Activated CD4-positive, CD25-positive, alpha-beta regulatory T cell (primary cell): ENCODE results near the gene NOL12.
A peak's percentile ranks its signal among the peaks of the same experiment; 100 is the strongest.
"Not testable (repeated sequence)": the region's sequence is repeated elsewhere in the genome, so short reads cannot be mapped to it uniquely, and the experiment has no call there.

ENCODE experiments used
- DNase-seq, 4 experiments: peaks; one replicate each; lab custom pipeline; 2025; lab: John Stamatoyannopoulos, UW

Gene NOL12, protein sequence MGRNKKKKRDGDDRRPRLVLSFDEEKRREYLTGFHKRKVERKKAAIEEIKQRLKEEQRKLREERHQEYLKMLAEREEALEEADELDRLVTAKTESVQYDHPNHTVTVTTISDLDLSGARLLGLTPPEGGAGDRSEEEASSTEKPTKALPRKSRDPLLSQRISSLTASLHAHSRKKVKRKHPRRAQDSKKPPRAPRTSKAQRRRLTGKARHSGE

DNA sequence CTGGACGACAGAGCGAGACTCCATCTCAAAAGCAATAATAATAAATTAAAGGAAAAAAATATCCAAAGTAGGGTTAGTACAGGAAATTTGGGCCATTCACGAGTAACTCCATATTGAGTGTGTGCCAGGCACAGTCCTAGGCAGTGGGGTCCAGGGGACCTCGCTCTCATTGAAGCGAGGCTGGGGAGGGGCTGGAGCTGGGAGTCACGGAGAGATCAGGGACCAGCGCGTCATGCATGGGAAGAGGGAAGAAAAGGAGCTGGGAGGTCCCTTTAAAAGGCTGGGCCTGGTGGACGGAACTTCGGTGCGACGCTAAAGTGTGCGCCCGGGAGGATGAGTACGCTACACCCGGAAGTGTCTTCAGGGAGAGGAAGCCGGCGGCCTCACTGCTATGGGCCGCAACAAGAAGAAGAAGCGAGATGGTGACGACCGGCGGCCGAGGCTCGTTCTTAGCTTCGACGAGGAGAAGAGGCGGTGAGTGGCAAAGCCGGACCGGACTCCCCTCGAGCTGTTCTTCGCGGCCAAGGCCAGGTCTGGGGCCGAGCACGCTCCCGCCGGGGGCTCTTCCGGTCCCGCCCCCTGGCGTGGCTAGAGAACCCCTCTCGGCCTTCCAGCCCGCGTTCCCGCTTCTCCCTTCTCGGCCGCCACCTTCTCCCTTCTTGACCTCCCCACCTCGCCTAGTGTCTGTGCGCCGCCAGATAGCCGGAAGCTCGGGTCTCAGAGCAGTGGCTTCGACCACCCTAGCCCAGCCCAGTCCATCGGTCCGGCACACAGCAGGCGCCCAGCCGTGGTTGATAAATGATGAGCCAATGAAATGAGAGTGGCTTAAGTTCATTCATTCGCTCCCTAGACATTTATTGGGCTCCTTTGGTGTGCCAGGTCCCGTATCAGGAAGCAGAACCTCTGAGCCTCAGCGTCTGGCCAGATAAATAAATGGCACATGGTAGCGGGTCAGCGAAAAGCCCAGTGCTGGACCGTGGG lies at the start of gene NOL12:
Gene NOL12, plus strand, starts transcription at position 342 of the 981 bp plus-strand sequence. Its CDS starts 50 bp downstream, at position 392.
- peak; percentile 39 to 49 (median 45) for DNase-seq

DNA sequence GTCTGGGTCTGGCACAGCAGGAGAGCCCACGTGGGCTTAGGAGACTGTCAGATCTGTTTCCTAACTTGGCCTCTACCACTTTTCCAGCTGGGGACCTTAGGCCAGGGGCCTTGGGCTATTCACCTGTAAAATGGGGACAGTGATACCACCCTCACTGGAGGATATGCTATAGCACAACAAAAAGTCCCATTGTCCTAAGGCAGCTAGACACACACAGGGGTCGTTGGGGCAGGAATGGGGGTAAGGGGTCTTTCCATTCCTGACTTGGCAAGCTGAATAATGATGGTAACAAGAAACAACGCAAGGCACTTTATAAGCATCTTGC lies 49.2 kb upstream of the NOL12 start:
- no peak for DNase-seq

DNA sequence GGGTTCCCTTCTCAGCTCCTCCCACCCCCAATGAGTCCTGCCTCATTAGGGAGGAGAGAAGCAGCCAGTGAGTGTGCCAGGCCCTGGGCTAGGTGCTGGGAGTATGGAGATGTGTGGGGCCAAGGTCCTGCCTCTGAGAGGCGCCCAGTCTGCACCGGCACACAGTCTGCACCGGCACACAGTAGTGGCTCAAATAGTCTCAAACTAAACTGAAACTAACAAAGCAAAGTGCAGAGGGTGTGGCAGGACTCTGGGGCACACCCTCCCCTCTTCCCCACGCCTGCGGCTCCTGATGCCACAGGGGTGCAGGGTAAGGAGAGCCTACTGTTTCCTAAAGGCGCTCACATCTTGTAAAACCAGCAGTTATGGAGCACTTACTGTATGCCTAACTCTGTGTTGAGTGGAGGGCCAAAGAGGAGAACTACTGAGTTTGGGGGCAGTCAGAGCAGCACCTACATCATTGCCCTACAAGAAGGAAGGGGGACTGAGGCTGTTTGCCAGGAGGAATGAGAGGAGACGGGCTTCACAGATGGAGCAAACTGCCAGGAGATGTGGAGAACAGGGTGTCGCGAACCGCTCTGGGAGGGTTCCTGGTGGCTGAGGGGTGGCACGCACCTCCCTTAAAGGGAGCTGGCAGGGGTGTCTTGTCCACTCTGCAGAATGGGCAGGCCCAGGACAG lies 47.6 kb upstream of the NOL12 start:
- no peak for DNase-seq

DNA sequence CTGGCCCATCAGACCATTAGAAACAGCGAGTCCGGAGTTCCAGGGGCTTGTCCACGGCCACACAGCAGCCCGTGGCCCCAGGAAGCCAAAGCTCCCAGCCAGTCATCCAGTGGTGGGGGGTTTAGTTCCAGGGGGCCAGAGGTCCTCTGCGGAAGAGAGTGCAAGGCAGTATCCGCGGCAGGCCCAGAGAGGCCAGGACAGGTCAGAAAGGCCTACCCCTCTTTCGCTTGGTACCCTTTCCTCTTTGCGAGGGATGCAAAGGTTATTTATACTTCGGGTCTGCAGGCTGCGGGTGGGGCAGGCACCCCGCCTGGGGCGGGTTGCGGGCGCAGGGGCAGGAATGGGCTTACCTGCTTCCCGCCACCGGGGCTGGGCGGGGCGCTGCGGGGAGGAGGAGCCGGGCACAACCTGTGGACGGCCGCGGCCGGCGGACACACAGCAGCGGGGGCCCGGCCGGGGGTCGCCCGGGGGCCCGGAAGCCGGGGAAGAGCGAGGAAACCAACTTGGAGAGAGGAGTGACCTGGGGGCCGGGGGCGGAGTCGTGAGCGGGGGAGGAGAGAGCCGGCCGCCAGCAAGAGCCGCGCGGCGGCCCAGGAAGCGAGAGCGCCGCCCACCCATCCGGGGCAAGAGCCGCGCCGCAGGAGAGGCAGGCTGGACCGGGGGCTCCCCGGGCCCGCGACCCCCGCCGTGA lies 46.9 kb upstream of the NOL12 start, which contains the start of gene SH3BP1:
Gene SH3BP1, plus strand, starts transcription at position 600 of the 691 bp plus-strand sequence. CDS start 119 bp downstream, outside the sequence.
- peak; percentile 21 to 35 (median 26) for DNase-seq

DNA sequence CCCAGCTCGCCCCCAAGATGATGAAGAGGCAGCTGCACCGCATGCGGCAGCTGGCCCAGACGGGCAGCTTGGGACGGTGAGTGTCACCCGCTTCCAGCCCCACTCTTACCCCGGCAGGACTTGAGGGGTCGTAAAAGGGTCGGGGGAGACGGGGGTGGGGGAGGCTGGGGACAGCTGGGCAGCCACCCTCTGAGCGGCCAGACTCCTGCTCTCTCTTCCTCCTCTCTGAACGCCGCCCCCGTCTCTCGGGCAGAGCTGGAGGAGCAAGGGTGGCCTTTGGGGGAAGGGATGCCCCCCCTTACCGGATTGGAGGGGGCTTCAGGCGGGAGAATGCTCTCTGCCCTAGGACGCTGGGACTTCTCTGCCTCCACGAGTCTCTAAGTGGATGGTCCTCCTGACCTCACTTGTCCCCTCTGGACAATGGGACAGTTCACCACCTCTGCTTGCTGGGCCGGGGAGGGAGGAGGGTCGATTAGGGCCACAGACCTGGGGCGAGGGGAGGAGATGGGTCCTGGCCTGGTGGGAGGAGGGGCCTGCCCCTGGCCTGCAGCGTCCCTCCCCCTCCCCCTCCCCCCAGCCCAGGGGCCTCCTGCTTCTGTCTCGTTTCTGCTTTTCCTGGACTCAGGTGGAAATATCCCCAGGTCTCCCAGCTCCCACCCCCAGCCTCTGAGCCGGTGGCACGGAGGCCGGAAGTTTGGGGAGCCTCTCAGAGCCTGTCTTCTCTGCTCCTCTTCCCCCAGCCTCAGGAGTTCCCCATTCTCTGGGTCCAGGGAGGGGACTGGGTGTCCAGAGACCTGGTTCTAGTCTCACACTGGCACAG lies 46.2 kb upstream of the NOL12 start:
- DNase-seq: no peak

DNA sequence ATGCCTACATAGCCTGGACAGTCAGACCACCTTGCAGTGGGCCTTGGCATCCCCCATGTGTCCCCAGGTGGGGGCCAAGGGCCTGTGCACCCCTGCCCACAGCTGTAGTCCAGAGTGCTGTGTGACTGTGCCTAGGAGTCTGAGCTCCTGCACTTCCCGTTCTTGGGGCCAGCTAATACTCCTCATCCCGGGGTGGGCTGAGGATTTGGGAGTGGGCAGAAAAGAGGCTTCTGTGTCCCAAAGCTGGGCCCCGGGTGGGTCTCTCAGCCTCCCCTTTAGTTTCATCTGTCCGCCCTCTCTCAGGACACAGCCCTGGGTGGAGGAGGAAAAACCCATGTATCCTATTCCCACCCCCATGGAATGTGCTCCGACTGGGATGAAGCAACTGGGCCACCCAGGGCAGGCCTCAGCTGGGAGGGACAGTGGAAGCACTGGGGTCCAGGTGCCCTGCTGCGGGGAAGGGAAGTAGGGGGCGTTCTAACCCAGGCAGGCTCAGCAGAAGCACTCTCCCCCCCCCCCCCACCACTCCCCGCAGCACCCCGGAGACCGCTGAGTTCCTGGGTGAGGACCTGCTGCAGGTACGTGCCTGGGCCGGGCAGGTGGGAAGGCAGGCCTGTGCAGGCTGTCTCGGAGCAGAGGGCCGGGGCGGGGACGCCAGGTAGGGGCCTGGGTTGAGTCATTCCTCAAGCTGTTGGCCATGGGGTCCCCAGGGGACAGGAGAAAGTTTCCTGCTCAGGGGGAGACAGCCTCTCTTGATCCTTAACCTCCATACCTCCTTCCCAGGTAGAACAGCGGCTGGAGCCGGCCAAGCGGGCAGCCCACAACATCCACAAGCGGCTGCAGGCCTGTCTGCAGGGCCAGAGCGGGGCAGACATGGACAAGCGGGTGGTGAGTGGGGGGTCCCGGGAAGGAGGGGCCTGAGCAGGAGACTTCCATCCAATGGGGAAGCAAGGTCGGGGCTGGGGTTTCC lies 45.3 kb upstream of the NOL12 start:
- peak in 2 of 4 experiments; percentile 19 to 20 for DNase-seq

DNA sequence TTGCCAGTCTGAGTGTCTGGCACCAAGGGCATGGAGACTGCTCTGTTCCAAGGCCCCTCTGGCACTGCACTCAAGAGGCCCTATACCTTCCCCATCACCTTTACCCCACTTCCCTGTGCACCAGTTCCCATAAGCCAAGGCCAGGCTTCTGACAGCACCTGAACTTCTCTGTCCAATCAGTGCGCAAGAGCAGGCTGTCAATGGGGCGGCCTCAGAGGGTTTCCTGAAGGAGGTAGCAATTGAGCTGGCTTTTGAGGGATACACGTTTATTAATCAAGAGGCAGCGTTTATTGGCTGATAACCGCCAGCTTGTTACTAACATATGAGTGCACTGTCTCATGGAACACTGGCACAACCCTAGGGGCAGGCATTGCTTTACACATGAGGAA lies 44.6 kb upstream of the NOL12 start:
- DNase-seq: no peak

DNA sequence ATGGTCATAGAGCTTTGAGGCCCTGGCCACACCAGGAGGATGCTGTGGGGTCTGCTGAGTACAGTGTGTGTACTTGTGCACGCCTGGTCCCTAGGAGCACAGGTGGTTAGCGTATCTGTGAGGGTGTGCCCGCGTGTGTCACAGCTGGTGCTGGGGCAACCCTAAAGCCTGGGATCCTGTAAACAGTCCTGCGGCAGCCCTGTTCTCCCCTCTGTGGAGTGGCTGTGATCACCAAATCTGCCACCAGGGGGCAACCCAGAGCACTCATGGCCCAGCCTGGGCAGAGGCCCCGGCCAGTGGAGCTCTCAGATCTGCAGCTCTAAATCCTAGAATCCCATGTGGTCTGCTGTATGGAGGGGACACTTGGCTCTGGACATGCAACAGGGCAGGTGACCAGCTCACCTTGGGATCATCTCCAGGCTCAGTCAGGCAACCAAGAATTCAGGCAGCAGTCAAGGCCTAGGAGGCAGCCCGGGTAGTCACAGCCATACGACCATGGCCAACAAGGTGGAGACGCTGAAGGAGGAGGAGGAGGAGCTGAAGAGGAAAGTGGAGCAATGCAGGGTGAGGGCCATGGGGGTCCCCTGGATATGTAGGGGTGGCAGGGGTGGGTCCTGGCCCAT lies 42.8 kb upstream of the NOL12 start:
- DNase-seq: peak; percentile 70 to 92 (median 79)

DNA sequence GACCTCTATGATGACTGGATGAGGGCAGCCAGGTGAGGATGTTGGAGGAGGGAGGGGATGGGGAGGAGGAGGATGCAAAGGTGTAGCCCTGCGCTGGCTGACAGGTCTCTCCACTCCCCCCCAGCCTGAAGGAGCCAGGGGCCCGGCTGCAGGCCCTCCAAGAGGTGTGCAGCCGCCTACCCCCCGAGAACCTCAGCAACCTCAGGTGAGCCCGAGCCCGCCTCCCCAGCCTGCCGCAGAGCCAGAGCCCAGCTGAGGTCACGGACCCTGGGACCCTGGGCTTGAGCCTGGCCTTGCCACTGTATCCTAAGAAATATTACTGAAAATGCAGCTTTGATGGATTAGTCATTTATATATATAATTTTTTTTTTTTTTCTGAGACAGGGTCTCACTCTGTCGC lies 38.8 kb upstream of the NOL12 start:
- no peak for DNase-seq

DNA sequence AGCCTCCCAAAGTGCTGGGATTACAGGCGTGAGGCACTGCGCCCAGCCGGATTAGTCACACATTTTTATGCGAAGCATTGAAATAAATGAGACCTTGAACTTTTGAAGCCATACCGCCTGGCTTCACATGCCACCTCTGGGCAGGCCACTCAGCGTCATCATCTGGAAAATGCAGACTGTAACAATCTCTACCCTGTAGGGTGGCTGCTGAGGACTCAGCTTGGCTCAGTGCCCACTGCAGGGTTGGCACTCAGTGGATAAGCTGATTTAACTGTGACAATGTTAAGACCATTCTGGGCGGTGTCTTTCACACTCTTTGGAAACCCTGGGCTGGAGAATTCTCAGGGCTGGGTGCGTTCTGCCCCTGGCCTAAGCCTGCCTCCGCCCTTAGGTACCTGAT lies 38.2 kb upstream of the NOL12 start:
- no peak for DNase-seq

DNA sequence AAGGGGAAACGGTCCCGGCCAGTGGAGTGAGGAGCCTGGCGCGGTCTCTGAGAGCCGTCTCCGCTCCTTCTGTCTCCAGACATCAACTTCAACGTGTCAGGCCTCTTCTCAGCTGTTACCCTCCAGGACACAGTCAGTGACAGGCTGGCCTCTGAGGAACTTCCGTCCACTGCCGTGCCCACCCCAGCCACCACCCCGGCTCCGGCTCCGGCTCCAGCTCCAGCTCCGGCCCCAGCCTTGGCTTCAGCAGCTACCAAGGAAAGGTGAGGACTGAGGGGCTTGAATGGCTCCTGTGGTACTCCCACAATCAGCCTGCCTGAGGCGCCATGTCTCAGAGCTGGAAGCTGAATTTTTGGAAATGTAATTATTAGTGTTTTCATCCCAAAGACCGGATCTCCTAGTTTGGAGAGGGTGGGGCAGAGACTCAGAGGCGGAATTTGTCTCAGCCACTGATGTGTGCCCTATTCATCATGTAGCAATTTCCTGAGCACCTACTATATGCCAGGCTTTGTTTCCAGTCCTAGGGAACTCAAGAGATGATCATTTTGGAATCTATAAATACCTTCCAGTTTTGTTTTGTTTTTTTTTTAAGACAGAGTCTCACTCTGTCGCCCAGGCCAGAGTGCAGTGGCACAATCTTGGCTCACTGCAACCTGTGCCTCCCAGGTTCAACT lies 35.5 kb upstream of the NOL12 start:
- DNase-seq: no peak

DNA sequence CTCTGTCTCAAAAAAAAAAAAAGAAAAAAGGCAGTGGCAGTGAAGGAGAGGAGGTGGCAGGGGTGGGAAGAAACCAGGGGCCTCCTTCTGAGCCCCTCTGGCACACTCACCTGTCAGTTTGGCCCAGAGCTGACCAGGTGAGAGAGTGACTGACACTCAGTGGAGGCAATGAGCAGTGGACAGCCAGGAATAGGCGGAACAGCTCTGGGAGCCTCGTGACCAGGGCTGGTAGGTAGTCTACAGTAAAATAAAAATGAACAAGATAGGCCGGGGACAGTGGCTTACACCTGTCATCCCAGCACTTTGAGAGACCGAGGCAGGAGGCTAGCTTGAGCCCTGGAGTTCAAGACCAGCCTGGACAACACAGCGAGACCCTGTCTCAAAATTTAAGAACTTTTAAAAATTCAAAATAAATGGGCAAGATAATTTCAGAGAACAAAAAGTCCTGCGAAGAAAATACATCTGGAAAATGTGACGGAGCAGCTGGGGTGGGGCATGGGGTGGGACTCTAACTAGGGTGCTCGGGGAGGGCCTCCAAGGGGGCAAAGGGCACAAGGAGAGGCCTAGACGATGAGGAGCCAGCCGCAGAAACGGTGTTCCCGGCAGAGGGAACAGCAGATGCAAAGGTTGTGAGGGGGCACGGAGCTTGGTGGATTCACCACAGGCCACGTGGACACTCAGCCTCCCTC lies 31.4 kb upstream of the NOL12 start:
- DNase-seq: no peak

DNA sequence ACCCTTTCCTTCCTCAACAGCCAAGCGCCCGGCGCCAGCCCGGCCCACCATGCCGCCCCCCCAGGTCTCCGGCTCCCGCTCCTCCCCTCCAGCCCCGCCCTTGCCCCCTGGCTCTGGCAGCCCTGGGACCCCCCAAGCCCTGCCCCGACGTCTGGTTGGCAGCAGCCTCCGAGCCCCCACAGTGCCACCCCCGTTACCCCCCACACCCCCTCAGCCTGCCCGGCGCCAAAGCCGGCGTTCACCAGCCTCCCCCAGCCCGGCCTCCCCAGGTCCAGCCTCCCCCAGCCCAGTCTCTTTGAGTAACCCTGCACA lies 30.9 kb upstream of the NOL12 start:
- DNase-seq: no peak

DNA sequence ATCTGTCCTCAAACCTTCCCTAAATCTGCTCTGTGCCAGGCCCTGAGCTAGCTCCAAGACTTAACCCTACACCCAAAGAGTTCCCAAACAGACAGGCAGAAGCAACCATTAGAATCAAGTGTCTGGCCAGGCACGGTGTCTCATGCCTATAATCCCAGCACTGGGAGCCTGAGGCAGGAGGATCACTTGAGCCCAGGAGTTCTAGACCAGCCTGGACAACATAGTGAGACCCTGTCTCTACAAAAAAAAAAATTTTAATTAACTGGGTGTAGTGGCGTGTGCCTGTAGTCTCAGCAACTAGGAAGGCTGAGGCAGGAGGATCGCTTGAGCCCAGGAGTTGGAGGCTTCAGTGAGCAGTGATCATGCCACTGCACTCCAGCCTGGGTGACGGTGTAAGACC lies 29.6 kb upstream of the NOL12 start:
- DNase-seq: not testable (repeated sequence)

DNA sequence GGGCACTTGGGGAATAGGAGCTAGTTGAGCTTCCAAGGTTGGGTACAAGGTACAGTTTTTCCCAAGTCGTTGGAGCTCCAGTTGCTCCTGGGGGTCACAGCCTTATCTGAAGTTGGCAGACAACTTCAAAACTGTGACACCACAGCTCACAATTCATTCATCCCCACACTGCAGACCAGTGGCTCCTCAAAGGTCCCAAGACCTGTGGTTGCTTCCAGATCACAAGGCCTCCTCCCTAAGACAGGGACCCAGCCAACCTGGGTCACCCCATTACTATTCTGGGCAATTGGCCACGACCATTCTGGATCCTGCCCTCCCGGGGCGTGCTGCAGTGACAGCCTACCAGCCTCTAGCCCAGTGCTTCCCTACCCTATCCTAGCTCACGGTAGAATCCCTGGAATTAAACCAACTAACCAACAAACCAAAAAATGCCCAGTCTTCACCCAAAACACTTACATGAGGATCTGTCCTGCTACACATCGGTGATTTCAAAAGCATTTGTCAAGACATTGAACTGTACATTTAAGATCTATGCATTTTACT lies 28.5 kb upstream of the NOL12 start:
- no peak for DNase-seq

DNA sequence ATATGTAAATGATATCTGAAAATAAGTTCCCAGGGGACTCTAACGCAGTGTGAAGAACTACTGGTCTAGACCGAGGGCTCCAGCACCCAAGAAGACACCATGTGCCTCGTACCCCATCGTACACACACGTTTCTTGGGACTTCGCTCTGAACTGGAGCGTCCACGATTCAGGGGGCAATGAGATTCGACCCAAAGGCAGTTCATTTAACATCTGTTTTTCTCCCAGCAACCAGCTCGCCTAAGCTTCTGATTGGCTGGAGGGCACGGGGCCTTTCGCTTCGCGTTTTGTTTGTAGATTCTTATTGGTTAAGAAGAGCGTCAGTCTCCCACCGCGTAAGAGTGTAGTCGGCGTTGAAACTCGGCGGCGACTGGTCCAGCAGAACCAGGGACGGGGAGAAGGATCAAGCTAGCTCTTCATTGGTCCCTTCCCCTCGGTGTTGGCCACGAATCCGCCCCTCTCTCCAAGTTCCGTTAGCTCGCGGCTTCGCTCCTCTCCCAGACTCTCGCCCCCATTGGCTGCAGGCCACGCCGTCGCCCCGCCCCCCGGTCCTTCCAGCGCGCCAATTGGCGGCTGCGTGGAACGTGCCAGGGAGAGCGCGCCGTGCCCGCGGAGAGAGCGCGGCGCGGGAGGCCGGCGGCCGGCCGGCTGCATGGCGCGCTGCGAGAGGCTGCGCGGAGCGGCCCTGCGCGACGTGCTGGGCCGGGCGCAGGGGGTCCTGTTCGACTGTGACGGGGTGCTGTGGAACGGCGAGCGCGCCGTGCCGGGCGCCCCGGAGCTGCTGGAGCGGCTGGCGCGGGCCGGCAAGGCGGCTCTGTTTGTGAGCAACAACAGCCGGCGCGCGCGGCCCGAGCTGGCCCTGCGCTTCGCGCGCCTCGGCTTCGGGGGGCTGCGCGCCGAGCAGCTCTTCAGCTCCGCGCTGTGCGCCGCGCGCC lies 27.7 kb upstream of the NOL12 start, which contains the start of gene PDXP:
Gene PDXP, plus strand, starts transcription at position 591 of the 933 bp plus-strand sequence. Its CDS starts 60 bp downstream, at position 651.
- DNase-seq: peak; percentile 91 to 96 (median 96)
